Right cardiac atrium (tissue), 5 donors: ENCODE measurements around the gene IL18RAP. TPM values are rescaled to one million over a fixed set of nuclear protein-coding genes. Genes with fewer than 3 reads are reported as not detected.

Experiments used
- microRNA-seq, 2 donors: library from miRNA; unstranded; fragments of <30 nt; microRNA quantifications; one replicate each; pipeline ENCODE4 v1.2.0, GENCODE V29; 2020 to 2021
- polyA plus RNA-seq: library from polyadenylated mRNA; stranded (reverse); fragments of 200-250 nt; gene quantifications from one replicate; pipeline ENCODE4 v1.2.3, GENCODE V29; 2013
- total RNA-seq, 4 donors: library from RNA; stranded (reverse); fragmentation: NEBNext Ultra II Directional; extraction: Animal tissue kit (Norgen Biotek cat#: 25700); gene quantifications; one replicate each; pipeline ENCODE4 v1.2.1, GENCODE V29; 2021
- donor health status: healthy with polysubstance abuse.
- donor health status: DM: no; HTN: yes; CAD: no.
- donor health status: DM: no; HTN: no; CAD: no.
- donor health status: DM: no; HTN: yes; CAD: no; lungs with severe emphysema.
- donor health status: DM: yes; HTN: yes; CAD: no.

Gene IL18RAP
- total and polyA plus RNA-seq, 5 donors: 0.18 to 0.92 (median 0.43) TPM

Small RNAs within 50 kb of the gene (microRNA-seq; reads per million reads assigned to microRNA genes)
- 0 to 0.42 reads per million in 2 donors for gene MIR4772

Other genes with a start within 250 kb of the IL18RAP start
- under 1 TPM; 0.14 to 0.46 (median 0.36) TPM for gene IL1RL2, start 236.1 kb upstream of the IL18RAP start, total RNA-seq
- 0.07 TPM for gene IL1RL2, start 236.1 kb upstream of the IL18RAP start, polyA plus RNA-seq
- gene IL1RL1, start 111.6 kb upstream of the IL18RAP start, total RNA-seq: 10 to 100 TPM in 1 of 4 donors, 1 to 10 TPM in 3; 1.5 to 28.8 (median 3.9) TPM
- gene IL1RL1, start 111.6 kb upstream of the IL18RAP start, polyA plus RNA-seq: 5.7 TPM
- gene IL18R1, start 67.4 kb upstream of the IL18RAP start, total RNA-seq: 1 to 10 TPM; 2.7 to 8.1 (median 4.0) TPM
- gene IL18R1, start 67.4 kb upstream of the IL18RAP start, polyA plus RNA-seq: 2.2 TPM
- not detected for gene SLC9A4, start 50.1 kb downstream of the IL18RAP start, total RNA-seq
- not detected for gene SLC9A4, start 50.1 kb downstream of the IL18RAP start, polyA plus RNA-seq
- under 1 TPM in 1 of 4 donors, not detected in 3; 0.12 TPM for gene SLC9A2, start 196.4 kb downstream of the IL18RAP start, total RNA-seq
- gene SLC9A2, start 196.4 kb downstream of the IL18RAP start, polyA plus RNA-seq: 0.02 TPM